ENCODE results near the gene RCAN2. TPM values are rescaled to one million over a fixed set of nuclear protein-coding genes. Genes with fewer than 3 reads are reported as not detected.

RCAN2 gene
- total and polyA plus RNA-seq, 7 experiments from 2014 or later: 1.0 TPM; not detected in 6

- Histone ChIP-seq H3K9me3 (ENCODE audit: control insufficient read depth in 2 of 3, low read length in 3 of 3) (no peaks in the 10 kb centered on the region), H3K4me3 (ENCODE audit: low read length) (no peak overlapping the region), H3K4me1 (ENCODE audit: control insufficient read depth in 2 of 2, insufficient read depth in 2 of 2, low read length in 2 of 2) (no peaks in the 10 kb centered on the region), H3K36me3 (ENCODE audit: control insufficient read depth in 2 of 3, insufficient read depth in 3 of 3, low read length in 3 of 3) (no peaks in the 10 kb centered on the region), H3K27ac (ENCODE audit: low read depth, low read length) (no peak overlapping the region), H3K27me3 (ENCODE audit: control insufficient read depth in 2 of 2, insufficient read depth in 2 of 2, low read length in 2 of 2) (peaks cover 0 to 3% of the 10 kb centered on the region in 2 donors)
- H3K4me1 Mint-ChIP-seq: no peaks in the 10 kb centered on the region
- ATAC-seq (no peak), DNase-seq (no peak)
- ChIA-PET POLR2A (interaction anchor here (0.9 kb wide), 1 partner anchor 9 kb away, joined by 4 read pairs; no protein-coding TSS in a partner anchor), CTCF (no interaction called here)
- peaks cover 0 to 2% (median 0%) of the 10 kb centered on the region in 11 donors for H3K9me3 Mint-ChIP-seq
- H3K4me3 Mint-ChIP-seq: no peak overlapping the region
- peaks cover 13 to 27% (median 15%) of the 10 kb centered on the region in 5 donors for H3K27me3 Mint-ChIP-seq
- no peak overlapping the region for H3K27ac Mint-ChIP-seq
- no peaks in the 10 kb centered on the region for H3K36me3 Mint-ChIP-seq
- intact Hi-C loops (cut with micrococcal nuclease): no loop called here
Observed at GRCh38 chr6:46273911-46274310, 217.3 kb downstream of the RCAN2 start.

GRCh38 chr6:46271728-46272127 lies 219.5 kb downstream of the RCAN2 start:
- Mint-ChIP-seq H3K4me3 (no peak overlapping the region), H3K9me3 (peaks cover 0 to 2% (median 0%) of the 10 kb centered on the region in 11 donors), H3K36me3 (no peaks in the 10 kb centered on the region), H3K27me3 (peaks cover 8 to 22% (median 10%) of the 10 kb centered on the region in 5 donors), H3K27ac (no peak overlapping the region), H3K4me1 (no peaks in the 10 kb centered on the region)
- intact Hi-C loops (cut with micrococcal nuclease): no loop called here
- H3K27me3 ChIP-seq (ENCODE audit: control insufficient read depth in 2 of 2, insufficient read depth in 2 of 2, low read length in 2 of 2): peaks cover 0 to 3% of the 10 kb centered on the region in 2 donors
- ATAC-seq (no peak), DNase-seq (no peak)
- H3K4me1 ChIP-seq (ENCODE audit: control insufficient read depth in 2 of 2, insufficient read depth in 2 of 2, low read length in 2 of 2): no peaks in the 10 kb centered on the region
- no peak overlapping the region for H3K27ac ChIP-seq (ENCODE audit: low read depth, low read length)
- POLR2A ChIA-PET: no interaction called here
- no peaks in the 10 kb centered on the region for H3K9me3 ChIP-seq (ENCODE audit: control insufficient read depth in 2 of 3, low read length in 3 of 3)
- CTCF ChIA-PET: no interaction called here
- H3K4me3 ChIP-seq (ENCODE audit: low read length): no peak overlapping the region
- H3K36me3 ChIP-seq (ENCODE audit: control insufficient read depth in 2 of 3, insufficient read depth in 3 of 3, low read length in 3 of 3): no peaks in the 10 kb centered on the region

GRCh38 chr6:46271107-46271506 lies 220.1 kb downstream of the RCAN2 start:
- H3K4me1 ChIP-seq (ENCODE audit: control insufficient read depth in 2 of 2, insufficient read depth in 2 of 2, low read length in 2 of 2): no peaks in the 10 kb centered on the region
- Mint-ChIP-seq H3K4me1 (no peaks in the 10 kb centered on the region), H3K9me3 (peaks cover 0 to 2% (median 0%) of the 10 kb centered on the region in 11 donors), H3K27ac (no peak overlapping the region), H3K36me3 (no peaks in the 10 kb centered on the region), H3K4me3 (no peak overlapping the region), H3K27me3 (peaks cover 3 to 16% (median 5%) of the 10 kb centered on the region in 5 donors)
- peaks cover 0 to 3% of the 10 kb centered on the region in 2 donors for H3K27me3 ChIP-seq (ENCODE audit: control insufficient read depth in 2 of 2, insufficient read depth in 2 of 2, low read length in 2 of 2)
- ATAC-seq (no peak), DNase-seq (no peak)
- no peaks in the 10 kb centered on the region for H3K36me3 ChIP-seq (ENCODE audit: control insufficient read depth in 2 of 3, insufficient read depth in 3 of 3, low read length in 3 of 3)
- intact Hi-C loops (cut with micrococcal nuclease): no loop called here
- H3K4me3 ChIP-seq (ENCODE audit: low read length): no peak overlapping the region
- no peaks in the 10 kb centered on the region for H3K9me3 ChIP-seq (ENCODE audit: control insufficient read depth in 2 of 3, low read length in 3 of 3)
- ChIA-PET POLR2A (no interaction called here), CTCF (no interaction called here)
- H3K27ac ChIP-seq (ENCODE audit: low read depth, low read length): no peak overlapping the region

- ChIA-PET POLR2A (no interaction called here), CTCF (no interaction called here)
- no peaks in the 10 kb centered on the region for H3K36me3 Mint-ChIP-seq
- Histone ChIP-seq H3K27ac (ENCODE audit: low read depth, low read length) (no peak overlapping the region), H3K4me3 (ENCODE audit: low read length) (no peak overlapping the region), H3K4me1 (ENCODE audit: control insufficient read depth in 2 of 2, insufficient read depth in 2 of 2, low read length in 2 of 2) (no peaks in the 10 kb centered on the region), H3K36me3 (ENCODE audit: control insufficient read depth in 2 of 3, insufficient read depth in 3 of 3, low read length in 3 of 3) (no peaks in the 10 kb centered on the region), H3K27me3 (ENCODE audit: control insufficient read depth in 2 of 2, insufficient read depth in 2 of 2, low read length in 2 of 2) (peaks cover 0 to 3% of the 10 kb centered on the region in 2 donors), H3K9me3 (ENCODE audit: control insufficient read depth in 2 of 3, low read length in 3 of 3) (no peaks in the 10 kb centered on the region)
- ATAC-seq (no peak), DNase-seq (no peak)
- no peaks in the 10 kb centered on the region for H3K9me3 Mint-ChIP-seq
- no peaks in the 10 kb centered on the region for H3K4me1 Mint-ChIP-seq
- H3K4me3 Mint-ChIP-seq: no peak overlapping the region
- H3K27me3 Mint-ChIP-seq: peaks cover 0 to 10% (median 5%) of the 10 kb centered on the region in 5 donors
- no peak overlapping the region for H3K27ac Mint-ChIP-seq
- intact Hi-C loops (cut with micrococcal nuclease): no loop called here
Observed at GRCh38 chr6:46270336-46270735, 220.9 kb downstream of the RCAN2 start.

GRCh38 chr6:46269447-46270229 lies 221.6 kb downstream of the RCAN2 start:
- H3K9me3 ChIP-seq (ENCODE audit: control insufficient read depth in 2 of 3, low read length in 3 of 3): no peaks in the 10 kb centered on the region
- ATAC-seq: peak; percentile 18
- no peaks in the 10 kb centered on the region for H3K4me1 Mint-ChIP-seq
- no peak for DNase-seq
- ChIA-PET CTCF (no interaction called here), POLR2A (no interaction called here)
- H3K4me3 Mint-ChIP-seq: no peak overlapping the region
- intact Hi-C loops (cut with micrococcal nuclease): no loop called here
- no peaks in the 10 kb centered on the region for H3K36me3 ChIP-seq (ENCODE audit: control insufficient read depth in 2 of 3, insufficient read depth in 3 of 3, low read length in 3 of 3)
- peaks cover 0 to 10% (median 5%) of the 10 kb centered on the region in 5 donors for H3K27me3 Mint-ChIP-seq
- no peaks in the 10 kb centered on the region for H3K36me3 Mint-ChIP-seq
- no peaks in the 10 kb centered on the region for H3K9me3 Mint-ChIP-seq
- no peaks in the 10 kb centered on the region for H3K4me1 ChIP-seq (ENCODE audit: control insufficient read depth in 2 of 2, insufficient read depth in 2 of 2, low read length in 2 of 2)
- no peak overlapping the region for H3K27ac Mint-ChIP-seq
- no peak overlapping the region for H3K27ac ChIP-seq (ENCODE audit: low read depth, low read length)
- no peak overlapping the region for H3K4me3 ChIP-seq (ENCODE audit: low read length)
- H3K27me3 ChIP-seq (ENCODE audit: control insufficient read depth in 2 of 2, insufficient read depth in 2 of 2, low read length in 2 of 2): peaks cover 0 to 3% of the 10 kb centered on the region in 2 donors

- Mint-ChIP-seq H3K4me3 (no peak overlapping the region), H3K27ac (no peak overlapping the region), H3K27me3 (peaks cover 0 to 6% (median 0%) of the 10 kb centered on the region in 5 donors), H3K36me3 (no peaks in the 10 kb centered on the region), H3K9me3 (no peaks in the 10 kb centered on the region), H3K4me1 (no peaks in the 10 kb centered on the region)
- no peak for ATAC-seq
- Histone ChIP-seq H3K9me3 (ENCODE audit: control insufficient read depth in 2 of 3, low read length in 3 of 3) (no peaks in the 10 kb centered on the region), H3K27me3 (ENCODE audit: control insufficient read depth in 2 of 2, insufficient read depth in 2 of 2, low read length in 2 of 2) (no peaks in the 10 kb centered on the region), H3K27ac (ENCODE audit: low read depth, low read length) (no peak overlapping the region), H3K4me3 (ENCODE audit: low read length) (no peak overlapping the region), H3K36me3 (ENCODE audit: control insufficient read depth in 2 of 3, insufficient read depth in 3 of 3, low read length in 3 of 3) (no peaks in the 10 kb centered on the region), H3K4me1 (ENCODE audit: control insufficient read depth in 2 of 2, insufficient read depth in 2 of 2, low read length in 2 of 2) (no peaks in the 10 kb centered on the region)
- intact Hi-C loops (cut with micrococcal nuclease): no loop called here
- CTCF ChIA-PET: no interaction called here
- no peak for DNase-seq
- POLR2A ChIA-PET: no interaction called here
Observed at GRCh38 chr6:46267515-46267914, 223.7 kb downstream of the RCAN2 start.

GRCh38 chr6:46265373-46265772 lies 225.9 kb downstream of the RCAN2 start:
- H3K27ac Mint-ChIP-seq: no peak overlapping the region
- Histone ChIP-seq H3K4me1 (ENCODE audit: control insufficient read depth in 2 of 2, insufficient read depth in 2 of 2, low read length in 2 of 2) (no peaks in the 10 kb centered on the region), H3K27me3 (ENCODE audit: control insufficient read depth in 2 of 2, insufficient read depth in 2 of 2, low read length in 2 of 2) (no peaks in the 10 kb centered on the region), H3K4me3 (ENCODE audit: low read length) (no peak overlapping the region), H3K27ac (ENCODE audit: low read depth, low read length) (no peak overlapping the region), H3K9me3 (ENCODE audit: control insufficient read depth in 2 of 3, low read length in 3 of 3) (no peaks in the 10 kb centered on the region), H3K36me3 (ENCODE audit: control insufficient read depth in 2 of 3, insufficient read depth in 3 of 3, low read length in 3 of 3) (no peaks in the 10 kb centered on the region)
- H3K9me3 Mint-ChIP-seq: peaks cover 0 to 2% (median 0%) of the 10 kb centered on the region in 11 donors
- intact Hi-C loops (cut with micrococcal nuclease): no loop called here
- ATAC-seq (no peak), DNase-seq (no peak)
- no peaks in the 10 kb centered on the region for H3K36me3 Mint-ChIP-seq
- H3K27me3 Mint-ChIP-seq: peaks cover 0 to 6% (median 0%) of the 10 kb centered on the region in 5 donors
- ChIA-PET POLR2A (no interaction called here), CTCF (no interaction called here)
- no peaks in the 10 kb centered on the region for H3K4me1 Mint-ChIP-seq
- H3K4me3 Mint-ChIP-seq: no peak overlapping the region

All from naive thymus-derived CD4-positive, alpha-beta T cell (primary cell).